CD14-positive monocyte (primary cell): ENCODE data around the gene PLD1. TPM values are rescaled to one million over a fixed set of nuclear protein-coding genes. Genes with fewer than 3 reads are reported as not detected.

Source experiments
- DNase-seq, 3 donors: peaks; one replicate each; pipeline ENCODE4 v3.0.0-alpha.2; 2011 to 2022
- H2AFZ ChIP-seq: 2 replicates; pipeline ENCODE4 v1.6.0; 2012; ENCODE audit warnings: mild to moderate bottlenecking, low read depth, low read length, inconsistent platforms; ENCODE audit not compliant: insufficient read depth, poor library complexity, severe bottlenecking
- H3K27ac ChIP-seq, 2 donors: 1 replicate in 1 of 2; 2 replicates in 1 of 2; pipeline ENCODE4 v1.5.1; 2012 to 2013; ENCODE audit warnings: low read length in 2 of 2, control low read depth in 1 of 2, inconsistent platforms in 1 of 2, low read depth in 1 of 2, mild to moderate bottlenecking in 1 of 2
- H3K27me3 ChIP-seq, 2 donors: one replicate each; pipeline versions ENCODE4 v1.6.0 to v1.6.1; 2011 to 2013; ENCODE audit warnings: low read length in 2 of 2; ENCODE audit not compliant: control insufficient read depth in 2 of 2, insufficient read depth in 2 of 2
- H3K36me3 ChIP-seq, 2 donors: replicated peaks in 1 of 2; 1 replicate in 1 of 2; 2 replicates in 1 of 2; pipeline versions ENCODE4 v1.5.1 to v1.6.1; 2012 to 2013; ENCODE audit warnings: low read length in 2 of 2, control low read depth in 1 of 2, inconsistent platforms in 1 of 2, mild to moderate bottlenecking in 1 of 2; ENCODE audit not compliant: insufficient read depth in 2 of 2, control insufficient read depth in 1 of 2
- H3K4me1 ChIP-seq, 2 donors: 1 replicate in 1 of 2; 2 replicates in 1 of 2; pipeline versions ENCODE4 v1.5.1 to v1.6.1; 2012 to 2013; ENCODE audit warnings: low read length in 2 of 2, control low read depth in 1 of 2, inconsistent platforms in 1 of 2, mild to moderate bottlenecking in 1 of 2, moderate library complexity in 1 of 2; ENCODE audit not compliant: insufficient read depth in 2 of 2, control insufficient read depth in 1 of 2
- H3K4me2 ChIP-seq: replicated peaks from 2 replicates; pipeline ENCODE3; 2012; ENCODE audit warnings: low read length, moderate library complexity, mild to moderate bottlenecking; ENCODE audit not compliant: poor library complexity, severe bottlenecking; ENCODE audit errors: extremely low read depth
- H3K4me3 ChIP-seq, 3 experiments: fragments of 200-600 bp in 1 of 3; sonication (generic) in 1 of 3; replicated peaks in 1 of 3; 1 replicate in 2 of 3; 2 replicates in 1 of 3; pipeline ENCODE4 v1.5.1; 2011 to 2013; ENCODE audit warnings: low read length in 3 of 3, mild to moderate bottlenecking in 3 of 3, control low read depth in 2 of 3, low read depth in 2 of 3, inconsistent platforms in 1 of 3, moderate library complexity in 1 of 3
- H3K79me2 ChIP-seq: 2 replicates; pipeline ENCODE4 v1.6.0; 2012; ENCODE audit warnings: mild to moderate bottlenecking, control low read depth, inconsistent platforms, low read length, moderate library complexity; ENCODE audit not compliant: insufficient read depth
- H3K9ac ChIP-seq: 2 replicates; pipeline ENCODE4 v1.6.0; 2017; ENCODE audit warnings: low read length, mild to moderate bottlenecking; ENCODE audit not compliant: insufficient read depth, poor library complexity, severe bottlenecking
- H3K9me3 ChIP-seq, 2 donors: replicated peaks in 1 of 2; 1 replicate in 1 of 2; 2 replicates in 1 of 2; pipeline versions ENCODE4 v1.5.1 to v1.6.1; 2012 to 2013; ENCODE audit warnings: low read length in 2 of 2, control low read depth in 1 of 2; ENCODE audit not compliant: control insufficient read depth in 1 of 2, insufficient read depth in 1 of 2
- H4K20me1 ChIP-seq: 2 replicates; pipeline ENCODE4 v1.6.0; 2012; ENCODE audit warnings: mild to moderate bottlenecking, low read length, control low read depth, moderate library complexity; ENCODE audit not compliant: insufficient read depth
- H3K27ac Mint-ChIP-seq, 7 donors: one replicate each; pipeline ENCODE4 v1.8.0; 2020; ENCODE audit warnings: mild to moderate bottlenecking in 7 of 7, mixed read lengths in 7 of 7, moderate library complexity in 6 of 7, inconsistent platforms in 2 of 7
- H3K27me3 Mint-ChIP-seq, 3 donors: one replicate each; pipeline ENCODE4 v1.8.0; 2021 to 2022; ENCODE audit warnings: low read depth in 3 of 3, mild to moderate bottlenecking in 3 of 3, mixed read lengths in 3 of 3, moderate library complexity in 3 of 3, inconsistent platforms in 1 of 3
- H3K36me3 Mint-ChIP-seq, 2 donors: one replicate each; pipeline ENCODE4 v1.8.0; 2020; ENCODE audit warnings: mixed read lengths in 2 of 2, inconsistent platforms in 1 of 2, mild to moderate bottlenecking in 1 of 2
- H3K4me1 Mint-ChIP-seq: one replicate; pipeline ENCODE4 v1.8.0; 2020; ENCODE audit warnings: mild to moderate bottlenecking, mixed read lengths
- H3K4me3 Mint-ChIP-seq, 2 donors: one replicate each; pipeline ENCODE4 v1.8.0; 2020; ENCODE audit warnings: mild to moderate bottlenecking in 2 of 2, mixed read lengths in 2 of 2, moderate library complexity in 1 of 2
- H3K9me3 Mint-ChIP-seq, 7 donors: one replicate each; pipeline ENCODE4 v1.8.0; 2020 to 2022; ENCODE audit warnings: mixed read lengths in 7 of 7, mild to moderate bottlenecking in 6 of 7, moderate library complexity in 6 of 7, inconsistent platforms in 2 of 7
- CTCF ChIP-seq: fragments of 200-600 bp; IDR thresholded peaks from one replicate; pipeline ENCODE4 v1.8.0; 2022; ENCODE audit warnings: antibody characterized with exemption, mild to moderate bottlenecking
- WGBS: methylation state at CpG from one replicate; pipeline ENCODE4 v1.1.5; 2013; ENCODE audit warnings: missing lambda C conversion rate; ENCODE audit not compliant: insufficient coverage; 5-methylcytosine and 5-hydroxymethylcytosine counted together
- intact Hi-C, 2 donors: fragments of 100-400 bp; cut with micrococcal nuclease; formaldehyde crosslinking; loops; one replicate each; pipeline versions ENCODE4 v1.15.0 to v1.15.1; 2023
- polyA plus RNA-seq, 3 donors: library from polyadenylated mRNA; depleted of rRNA in 1 of 3; unstranded in 2 of 3; stranded (reverse) in 1 of 3; fragments of 300-500 nt in 2 of 3; fragments of >200 nt in 1 of 3; fragmentation: Illumina TruSeq in 2 of 3; gene quantifications; 1 replicate in 2 of 3; 2 replicates in 1 of 3; pipeline ENCODE4 v1.2.3, GENCODE V29; 2012 to 2021

PLD1 gene
- polyA plus RNA-seq, 3 donors = 5.1 to 7.9 (median 5.8) TPM

GRCh38 chr3:171569571-171570132 is 240.6 kb downstream of the PLD1 start:
- Mint-ChIP-seq H3K4me3 (no peak overlapping the region), H3K4me1 (peaks cover 21% of the 10 kb centered on the region), H3K9me3 (peaks cover 0 to 3% (median 0%) of the 10 kb centered on the region in 7 donors), H3K36me3 (no peaks in the 10 kb centered on the region), H3K27me3 (peaks cover 0 to 3% (median 0%) of the 10 kb centered on the region in 3 donors), H3K27ac (no peak overlapping the region)
- Histone ChIP-seq H4K20me1 (no peaks in the 10 kb centered on the region), H3K4me2 (no peak overlapping the region), H3K4me3 (no peak overlapping the region), H3K9me3 (no peaks in the 10 kb centered on the region), H3K4me1 (peaks cover 21 to 22% of the 10 kb centered on the region in 2 donors), H3K27me3 (no peaks in the 10 kb centered on the region), H3K79me2 (no peaks in the 10 kb centered on the region), H2AFZ (peak overlapping the region; percentile 16), H3K27ac (no peak overlapping the region), H3K9ac (no peak overlapping the region), H3K36me3 (no peaks in the 10 kb centered on the region)
- no peak for TF ChIP-seq CTCF
- DNase-seq = no peak
- intact Hi-C loops = loop anchor here (5.0 kb wide), 2 partner anchors 382 to 407 kb away; no protein-coding TSS in a partner anchor
- 96% methylated on average over 4 of the region's 7 CpGs for WGBS

GRCh38 chr3:171568766-171569165 is 241.5 kb downstream of the PLD1 start:
- Histone ChIP-seq H4K20me1 (no peaks in the 10 kb centered on the region), H3K79me2 (no peaks in the 10 kb centered on the region), H2AFZ (no peak overlapping the region), H3K27me3 (no peaks in the 10 kb centered on the region), H3K4me1 (peaks cover 25 to 29% of the 10 kb centered on the region in 2 donors), H3K4me2 (no peak overlapping the region), H3K4me3 (no peak overlapping the region), H3K36me3 (no peaks in the 10 kb centered on the region), H3K9me3 (no peaks in the 10 kb centered on the region), H3K27ac (no peak overlapping the region), H3K9ac (no peak overlapping the region)
- no peak for DNase-seq
- peaks cover 0 to 3% (median 0%) of the 10 kb centered on the region in 3 donors for H3K27me3 Mint-ChIP-seq
- H3K4me1 Mint-ChIP-seq = peaks cover 27% of the 10 kb centered on the region
- intact Hi-C loops = loop anchor here (5.0 kb wide), 2 partner anchors 381 to 406 kb away; no protein-coding TSS in a partner anchor
- H3K4me3 Mint-ChIP-seq = no peak overlapping the region
- TF ChIP-seq CTCF = no peak
- H3K9me3 Mint-ChIP-seq = peaks cover 0 to 3% (median 0%) of the 10 kb centered on the region in 7 donors
- no peak overlapping the region for H3K27ac Mint-ChIP-seq
- H3K36me3 Mint-ChIP-seq = no peaks in the 10 kb centered on the region
